NCI-H1048 (cell line): ENCODE results near the gene DISP3.

Experiments
- DNase-seq: peaks from one replicate; lab custom pipeline; 2025; lab: John Stamatoyannopoulos, UW

DISP3 gene

GRCh38 chr1:11487196-11487751 is 8.3 kb downstream of the DISP3 start:
- DNase-seq = no peak

- DNase-seq = no peak
These were observed 9.3 kb downstream of the DISP3 start for GRCh38 chr1:11488201-11488770.

GRCh38 chr1:11488966-11489625 is 10.1 kb downstream of the DISP3 start:
- DNase-seq = no peak

GRCh38 chr1:11492235-11492634 is 13.3 kb downstream of the DISP3 start:
- DNase-seq = no peak

- no peak for DNase-seq
These were observed 15.2 kb downstream of the DISP3 start for GRCh38 chr1:11493972-11494655.

GRCh38 chr1:11494771-11495170 is 15.8 kb downstream of the DISP3 start:
- no peak for DNase-seq

- no peak for DNase-seq
These were observed 16.6 kb downstream of the DISP3 start for GRCh38 chr1:11495579-11495978.

GRCh38 chr1:11496551-11497080 is 17.7 kb downstream of the DISP3 start:
- no peak for DNase-seq

GRCh38 chr1:11498956-11499594 is 20.1 kb downstream of the DISP3 start:
- no peak for DNase-seq

- no peak for DNase-seq
These were observed 20.8 kb downstream of the DISP3 start for GRCh38 chr1:11499601-11500331.

GRCh38 chr1:11500881-11501280 is 21.9 kb downstream of the DISP3 start:
- DNase-seq = no peak

GRCh38 chr1:11501491-11501897 is 22.5 kb downstream of the DISP3 start:
- DNase-seq = no peak

- no peak for DNase-seq
These were observed 23.0 kb downstream of the DISP3 start for GRCh38 chr1:11501906-11502485.

- no peak for DNase-seq
These were observed 23.6 kb downstream of the DISP3 start for GRCh38 chr1:11502516-11502915.

- DNase-seq = no peak
These were observed 25.6 kb downstream of the DISP3 start for GRCh38 chr1:11504599-11504998.

GRCh38 chr1:11505591-11506538 is 26.9 kb downstream of the DISP3 start:
- DNase-seq = no peak

- no peak for DNase-seq
These were observed 28.4 kb downstream of the DISP3 start for GRCh38 chr1:11507309-11507708.

- DNase-seq = no peak
These were observed 34.7 kb downstream of the DISP3 start for GRCh38 chr1:11513681-11514080.

GRCh38 chr1:11514366-11514765 is 35.4 kb downstream of the DISP3 start:
- no peak for DNase-seq
